ENCODE data around the gene PPARGC1A. TPM values are rescaled to one million over a fixed set of nuclear protein-coding genes. Genes with fewer than 3 reads are reported as not detected.

The PPARGC1A gene
- total and polyA plus RNA-seq, 12 donors: 11.8 to 200 (median 102) TPM

- WGBS, 2 donors: 71 to 82% methylated on average over 1 of the region's 1 CpG
- H3K4me3 ChIP-seq: no peak overlapping the region
- H3K4me1 ChIP-seq: peaks cover 0 to 7% (median 0%) of the 10 kb centered on the region in 9 donors
- no peak for TF ChIP-seq CTCF (IDR thresholded peaks at IDR 0.05)
- H3K27me3 ChIP-seq: no peaks in the 10 kb centered on the region
- ATAC-seq (no peak), DNase-seq (no peak)
- no peaks in the 10 kb centered on the region for H3K9me3 ChIP-seq
- H3K27ac ChIP-seq: no peak overlapping the region
- no peaks in the 10 kb centered on the region for H3K36me3 ChIP-seq
- intact Hi-C loops (cut with DNase I): no loop called here
Measured at GRCh38 chr4:23770011-23770410, 119.8 kb downstream of the PPARGC1A start.

- Histone ChIP-seq H3K9me3 (no peaks in the 10 kb centered on the region), H3K4me3 (no peak overlapping the region), H3K27me3 (no peaks in the 10 kb centered on the region), H3K27ac (no peak overlapping the region), H3K4me1 (peaks cover 0 to under 1% (median 0%) of the 10 kb centered on the region in 9 donors), H3K36me3 (no peaks in the 10 kb centered on the region)
- intact Hi-C loops (cut with DNase I): no loop called here
- ATAC-seq (no peak), DNase-seq (no peak)
- TF ChIP-seq CTCF (IDR thresholded peaks at IDR 0.05): no peak
Measured at GRCh38 chr4:23769406-23769805, 120.4 kb downstream of the PPARGC1A start.

GRCh38 chr4:23768541-23768940 lies 121.3 kb downstream of the PPARGC1A start:
- H3K9me3 ChIP-seq: no peaks in the 10 kb centered on the region

GRCh38 chr4:23766344-23766743 lies 123.5 kb downstream of the PPARGC1A start:
- Histone ChIP-seq H3K4me1 (no peaks in the 10 kb centered on the region), H3K27me3 (no peaks in the 10 kb centered on the region), H3K36me3 (no peaks in the 10 kb centered on the region), H3K4me3 (no peak overlapping the region), H3K9me3 (no peaks in the 10 kb centered on the region), H3K27ac (no peak overlapping the region)
- ATAC-seq (no peak), DNase-seq (no peak)
- intact Hi-C loops (cut with DNase I): no loop called here
- WGBS, 2 donors: 93% methylated on average over 2 of the region's 2 CpGs
- TF ChIP-seq CTCF (IDR thresholded peaks at IDR 0.05): no peak

More at GRCh38 chr4:23768541-23768940, 121.3 kb downstream of the PPARGC1A start:
- H3K36me3 ChIP-seq: no peaks in the 10 kb centered on the region
- ATAC-seq (no peak), DNase-seq (no peak)
- no peaks in the 10 kb centered on the region for H3K27me3 ChIP-seq
- intact Hi-C loops (cut with DNase I): no loop called here
- no peak overlapping the region for H3K27ac ChIP-seq
- TF ChIP-seq CTCF (IDR thresholded peaks at IDR 0.05): no peak
- WGBS, 2 donors: 76 to 92% methylated on average over 1 of the region's 1 CpG
- no peak overlapping the region for H3K4me3 ChIP-seq
- no peaks in the 10 kb centered on the region for H3K4me1 ChIP-seq
